Loucy (cell line): Measurements from ENCODE around the gene HES5.

ENCODE experiments used
- H2AFZ ChIP-seq: fragments of 200-600 bp; sonication (generic); 2 replicates; pipeline ENCODE4 v1.6.0; 2016; ENCODE audit warnings: antibody characterized with exemption, mild to moderate bottlenecking, low read length, moderate library complexity
- H3F3A ChIP-seq: fragments of 200-600 bp; 2 replicates; pipeline ENCODE4 v1.6.0; 2016; ENCODE audit warnings: antibody characterized with exemption, low read depth, mild to moderate bottlenecking
- H3K27me3 ChIP-seq: fragments of 200-600 bp; sonication (generic); 2 replicates; pipeline ENCODE4 v1.6.1; 2014; ENCODE audit warnings: low read length, mild to moderate bottlenecking; ENCODE audit not compliant: insufficient read depth, poor library complexity, severe bottlenecking
- H3K36me3 ChIP-seq: fragments of 200-600 bp; sonication (generic); 2 replicates; pipeline ENCODE4 v1.6.1; 2016; ENCODE audit warnings: low read length; ENCODE audit not compliant: insufficient read depth
- H3K4me1 ChIP-seq: fragments of 200-600 bp; sonication (generic); 2 replicates; pipeline ENCODE4 v1.5.1; 2014; ENCODE audit warnings: low read length, mild to moderate bottlenecking; ENCODE audit not compliant: insufficient read depth, poor library complexity, severe bottlenecking
- H3K4me2 ChIP-seq: fragments of 200-600 bp; sonication (generic); 2 replicates; pipeline ENCODE4 v1.6.0; 2014; ENCODE audit warnings: antibody characterized with exemption, low read length, low read depth, mild to moderate bottlenecking; ENCODE audit not compliant: poor library complexity, severe bottlenecking
- H3K4me3 ChIP-seq: fragments of 200-600 bp; sonication (generic); 2 replicates; pipeline ENCODE4 v1.5.1; 2014; ENCODE audit warnings: low read length, mild to moderate bottlenecking, mixed read lengths; ENCODE audit not compliant: poor library complexity, severe bottlenecking
- H3K79me2 ChIP-seq: fragments of 200-600 bp; sonication (generic); 2 replicates; pipeline ENCODE4 v1.6.1; 2014; ENCODE audit warnings: low read length; ENCODE audit not compliant: insufficient read depth
- H3K9ac ChIP-seq: fragments of 200-600 bp; sonication (generic); 2 replicates; pipeline ENCODE4 v1.6.0; 2014; ENCODE audit warnings: mild to moderate bottlenecking, low read depth, low read length, moderate library complexity; ENCODE audit not compliant: poor library complexity, severe bottlenecking
- H3K9me2 ChIP-seq: fragments of 200-600 bp; sonication (generic); replicated peaks from 2 replicates; pipeline ENCODE4 v1.6.1; 2016; ENCODE audit warnings: low read depth, low read length, mixed read lengths
- H3K9me3 ChIP-seq: fragments of 200-600 bp; sonication (generic); 2 replicates; pipeline ENCODE4 v1.6.1; 2014; ENCODE audit warnings: mild to moderate bottlenecking, antibody characterized with exemption, low read length, low read depth; ENCODE audit not compliant: insufficient read depth
- H4K20me1 ChIP-seq: fragments of 200-600 bp; sonication (generic); 2 replicates; pipeline ENCODE4 v1.6.0; 2014; ENCODE audit warnings: antibody characterized with exemption, low read length, mild to moderate bottlenecking; ENCODE audit not compliant: insufficient read depth, poor library complexity, severe bottlenecking
- EZH2phosphoT487 ChIP-seq: fragments of 200-600 bp; IDR thresholded peaks from 2 replicates; pipeline ENCODE4 v1.6.1; 2018; ENCODE audit warnings: antibody characterized with exemption, mild to moderate bottlenecking, moderate library complexity, borderline replicate concordance
- TF ChIP-seq, protein P1 (sequence below): fragments of 200-600 bp; sonication (generic); conservative IDR thresholded peaks from 2 replicates; pipeline ENCODE4 v1.5.1; 2014; ENCODE audit warnings: mild to moderate bottlenecking, antibody characterized with exemption, low read length

The HES5 gene

DNA sequence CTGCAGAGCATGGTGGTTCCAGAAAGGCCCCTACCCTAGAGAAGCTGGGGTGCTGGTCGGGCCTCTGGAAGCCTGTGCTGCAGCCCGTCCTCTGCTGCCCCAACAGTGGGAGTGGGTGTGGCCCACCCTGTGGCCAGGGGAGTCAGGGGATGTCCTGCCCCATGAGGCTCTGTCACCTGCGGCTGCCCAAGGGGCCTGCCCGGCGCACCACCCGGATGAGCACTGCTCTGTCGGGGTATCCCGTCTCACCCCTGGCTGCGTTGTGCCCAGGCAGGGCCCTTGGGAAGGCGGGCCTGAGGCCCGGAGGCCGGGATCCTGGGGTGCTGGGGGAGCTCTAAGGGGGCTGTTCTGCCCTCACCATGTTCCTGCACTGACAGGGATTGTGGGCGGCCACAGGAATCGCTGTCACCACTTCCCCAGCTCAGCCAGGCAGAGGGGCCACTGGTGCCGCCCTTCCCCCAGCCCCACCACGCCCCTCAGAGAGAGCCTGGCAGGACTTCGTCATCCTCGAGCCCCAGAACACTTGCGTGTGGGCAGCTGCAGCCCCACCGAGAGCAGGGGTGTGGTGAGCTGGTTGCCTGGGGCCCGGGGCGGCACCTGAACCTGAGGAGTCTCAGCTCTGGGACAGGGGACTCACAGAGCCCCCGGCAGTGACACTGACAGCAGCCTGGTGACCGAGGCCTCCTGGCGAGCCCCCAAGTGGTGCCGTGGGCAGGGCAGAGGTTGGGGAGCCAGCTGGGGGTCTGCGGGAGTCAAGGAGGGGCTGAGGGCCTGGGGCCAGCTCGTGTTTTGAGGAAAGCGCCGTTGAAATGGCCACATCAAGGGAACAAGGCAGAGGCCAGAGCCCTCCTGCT, 23.8 kb downstream of the HES5 start:
- Histone ChIP-seq H3K9me2 (no peaks in the 10 kb centered on the region), H3K4me2 (no peak overlapping the region), H3K9ac (no peak overlapping the region), H3K9me3 (no peaks in the 10 kb centered on the region), H2AFZ (no peak overlapping the region), H3K27me3 (no peaks in the 10 kb centered on the region), H3K79me2 (no peaks in the 10 kb centered on the region), H3K4me1 (peaks cover under 1% of the 10 kb centered on the region), H3K36me3 (peaks cover 22% of the 10 kb centered on the region; the same call in 1 of the 2 replicates), H3K4me3 (no peak overlapping the region), H4K20me1 (no peaks in the 10 kb centered on the region), H3F3A (no peaks in the 10 kb centered on the region)
- TF ChIP-seq EZH2phosphoT487, result no peak
- TF ChIP-seq, protein P1, sequence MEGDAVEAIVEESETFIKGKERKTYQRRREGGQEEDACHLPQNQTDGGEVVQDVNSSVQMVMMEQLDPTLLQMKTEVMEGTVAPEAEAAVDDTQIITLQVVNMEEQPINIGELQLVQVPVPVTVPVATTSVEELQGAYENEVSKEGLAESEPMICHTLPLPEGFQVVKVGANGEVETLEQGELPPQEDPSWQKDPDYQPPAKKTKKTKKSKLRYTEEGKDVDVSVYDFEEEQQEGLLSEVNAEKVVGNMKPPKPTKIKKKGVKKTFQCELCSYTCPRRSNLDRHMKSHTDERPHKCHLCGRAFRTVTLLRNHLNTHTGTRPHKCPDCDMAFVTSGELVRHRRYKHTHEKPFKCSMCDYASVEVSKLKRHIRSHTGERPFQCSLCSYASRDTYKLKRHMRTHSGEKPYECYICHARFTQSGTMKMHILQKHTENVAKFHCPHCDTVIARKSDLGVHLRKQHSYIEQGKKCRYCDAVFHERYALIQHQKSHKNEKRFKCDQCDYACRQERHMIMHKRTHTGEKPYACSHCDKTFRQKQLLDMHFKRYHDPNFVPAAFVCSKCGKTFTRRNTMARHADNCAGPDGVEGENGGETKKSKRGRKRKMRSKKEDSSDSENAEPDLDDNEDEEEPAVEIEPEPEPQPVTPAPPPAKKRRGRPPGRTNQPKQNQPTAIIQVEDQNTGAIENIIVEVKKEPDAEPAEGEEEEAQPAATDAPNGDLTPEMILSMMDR, result no peak

DNA sequence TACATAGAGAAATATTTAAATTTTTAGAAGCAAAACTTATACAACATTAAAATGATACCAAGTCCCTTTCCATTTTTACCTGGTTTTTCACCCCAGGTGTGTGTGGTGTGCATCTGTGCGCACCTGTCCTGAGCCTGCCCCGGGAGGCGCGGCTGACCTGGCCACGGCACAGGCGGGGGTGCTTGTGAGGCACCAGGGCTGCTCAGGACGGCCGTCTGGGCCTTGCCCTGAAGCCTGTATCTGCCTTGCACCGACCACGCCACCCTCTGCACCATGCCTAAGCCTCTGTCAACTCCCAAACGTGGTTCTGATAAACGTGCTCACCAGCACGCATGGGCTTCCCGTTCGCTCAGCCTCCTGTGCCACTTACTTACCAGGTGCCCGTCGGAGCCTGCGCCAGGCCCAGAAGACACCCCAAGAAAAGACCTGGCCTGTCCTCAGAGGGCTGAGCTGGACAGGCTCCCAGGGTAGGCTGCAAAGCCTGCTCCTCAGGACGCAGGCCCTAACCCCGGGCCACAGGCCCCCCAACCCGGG, 24.5 kb downstream of the HES5 start:
- TF ChIP-seq, protein P1, result no peak
- TF ChIP-seq EZH2phosphoT487, result no peak
- no peaks in the 10 kb centered on the region for H3K9me3 ChIP-seq
- H3K9ac ChIP-seq, result no peak overlapping the region
- no peaks in the 10 kb centered on the region for H3F3A ChIP-seq
- no peak overlapping the region for H3K4me2 ChIP-seq
- H3K4me3 ChIP-seq, result no peak overlapping the region
- H3K27me3 ChIP-seq, result no peaks in the 10 kb centered on the region
- H3K9me2 ChIP-seq, result no peaks in the 10 kb centered on the region
- peaks cover 15% of the 10 kb centered on the region; the same call in 1 of the 2 replicates for H3K36me3 ChIP-seq
- H3K4me1 ChIP-seq, result peaks cover 7% of the 10 kb centered on the region
- no peaks in the 10 kb centered on the region for H3K79me2 ChIP-seq
- H4K20me1 ChIP-seq, result no peaks in the 10 kb centered on the region
- H2AFZ ChIP-seq, result no peak overlapping the region

DNA sequence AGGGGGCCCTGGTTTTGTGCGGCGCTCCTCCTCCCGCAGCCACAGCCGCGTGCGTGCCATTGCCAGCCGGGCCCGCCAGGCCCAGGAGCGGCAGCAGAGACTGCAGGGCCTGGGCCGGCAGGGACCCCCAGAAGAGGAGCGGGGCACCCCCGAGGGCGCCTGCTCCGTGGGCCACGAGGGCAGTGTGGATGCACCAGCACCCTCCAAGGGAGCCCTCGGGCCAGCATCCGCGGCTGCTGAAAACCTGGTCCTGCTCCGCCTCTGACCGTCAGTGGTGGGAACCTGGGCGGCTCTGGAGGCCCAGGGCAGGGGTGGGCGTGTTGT, 25.2 kb downstream of the HES5 start:
- TF ChIP-seq, protein P1, result no peak
- no peak for TF ChIP-seq EZH2phosphoT487
- Histone ChIP-seq H3K4me1 (peaks cover 13% of the 10 kb centered on the region), H3K79me2 (no peaks in the 10 kb centered on the region), H4K20me1 (no peaks in the 10 kb centered on the region), H3K9ac (no peak overlapping the region), H3K9me2 (no peaks in the 10 kb centered on the region), H3F3A (no peaks in the 10 kb centered on the region), H3K27me3 (no peaks in the 10 kb centered on the region), H3K4me3 (no peak overlapping the region), H2AFZ (no peak overlapping the region), H3K4me2 (no peak overlapping the region), H3K36me3 (peaks cover 10% of the 10 kb centered on the region; the same call in 1 of the 2 replicates), H3K9me3 (no peaks in the 10 kb centered on the region)
